ENCODE measurements around the gene ITGB1. TPM values are rescaled to one million over a fixed set of nuclear protein-coding genes. Genes with fewer than 3 reads are reported as not detected.

The ITGB1 gene
- total RNA-seq, 6 donors from 2014 or later, result 94.3 to 492 (median 340) TPM

DNA sequence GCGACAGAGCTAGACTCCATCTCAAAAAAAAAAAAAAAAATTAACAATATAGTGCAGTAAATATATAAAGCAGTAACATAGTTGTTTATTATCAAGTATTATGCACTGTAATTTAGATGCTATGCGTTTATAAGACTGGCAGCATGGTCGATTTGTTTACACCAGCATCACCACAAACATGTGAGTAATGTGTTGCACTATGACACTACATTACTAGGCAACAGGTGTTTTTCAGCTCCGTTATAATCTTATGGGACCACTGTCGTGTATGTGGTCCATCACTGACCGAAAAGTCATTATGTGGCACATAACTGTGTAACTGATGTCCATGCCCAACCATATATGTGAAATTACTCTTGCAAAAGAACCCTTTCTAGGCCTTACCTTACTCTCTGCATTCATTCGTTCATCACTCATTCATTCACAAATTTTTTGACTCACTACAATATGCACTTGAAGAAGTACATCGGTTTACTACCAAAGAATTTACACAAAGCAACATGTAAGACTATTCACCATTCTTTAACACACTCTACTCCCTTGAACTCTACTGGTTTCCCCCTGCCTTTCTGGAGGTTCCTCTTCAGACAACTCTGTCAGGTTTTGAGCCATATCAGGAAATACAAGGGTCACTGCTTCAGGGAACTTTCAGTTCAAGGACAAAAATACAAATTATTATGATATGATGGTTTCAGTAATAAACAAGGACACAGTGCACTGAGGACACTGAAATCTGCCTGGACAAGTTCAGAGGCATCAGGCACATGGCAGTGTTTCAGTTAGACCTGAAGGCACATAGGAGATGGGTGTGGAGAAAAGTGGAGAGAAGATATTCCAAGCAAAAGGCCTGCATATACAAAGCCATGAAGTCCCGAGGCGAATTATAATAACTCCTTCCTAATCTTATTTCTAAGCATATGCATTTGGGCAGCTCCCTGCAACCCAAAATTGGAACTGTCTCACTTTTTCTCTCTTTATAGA, 17.4 kb downstream of the ITGB1 start:
- WGBS, 2 donors, result 82 to 86% methylated on average over 10 of the region's 10 CpGs

DNA sequence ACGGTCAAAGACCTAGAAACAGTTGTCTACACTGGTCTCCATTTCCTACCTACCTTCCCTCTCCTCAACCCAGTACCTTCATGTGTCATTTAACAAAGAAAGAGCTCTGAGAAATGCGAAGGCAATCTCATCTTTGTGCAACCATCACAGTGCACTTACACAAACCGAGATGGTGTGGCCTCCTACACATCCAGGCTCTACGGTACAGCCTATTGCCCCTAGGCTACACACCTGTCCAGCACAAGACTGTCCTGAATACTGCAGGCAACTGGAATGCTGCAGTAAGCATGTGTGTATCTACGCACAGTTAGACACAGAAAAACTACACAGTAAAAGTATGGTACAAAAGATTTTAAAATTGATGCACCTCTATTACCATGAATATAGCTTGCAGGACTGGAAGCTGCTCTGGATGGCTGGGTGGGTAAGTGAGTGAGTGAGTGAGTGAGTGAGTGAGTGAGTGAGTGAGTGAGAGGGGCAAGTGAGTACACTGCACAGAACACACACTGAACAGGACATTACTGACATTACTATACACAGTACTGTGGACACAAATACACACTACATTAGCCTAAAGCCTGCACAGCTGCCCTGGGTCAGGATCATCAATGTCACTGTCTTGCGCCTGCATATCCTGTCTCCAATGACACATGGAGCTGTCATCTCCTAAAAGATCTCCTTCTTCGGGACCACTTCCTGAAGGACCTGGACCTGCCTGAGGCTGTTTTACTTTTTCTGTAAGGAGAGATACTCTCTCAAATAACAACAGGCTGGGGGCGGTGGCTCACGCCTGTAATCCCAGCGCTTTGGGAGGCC, 18.5 kb downstream of the ITGB1 start:
- TF ChIP-seq EP300 (IDR thresholded peaks at IDR 0.05), result no peak
- no peak for TF ChIP-seq POLR2AphosphoS5 (IDR thresholded peaks at IDR 0.05)
- TF ChIP-seq, protein P1, sequence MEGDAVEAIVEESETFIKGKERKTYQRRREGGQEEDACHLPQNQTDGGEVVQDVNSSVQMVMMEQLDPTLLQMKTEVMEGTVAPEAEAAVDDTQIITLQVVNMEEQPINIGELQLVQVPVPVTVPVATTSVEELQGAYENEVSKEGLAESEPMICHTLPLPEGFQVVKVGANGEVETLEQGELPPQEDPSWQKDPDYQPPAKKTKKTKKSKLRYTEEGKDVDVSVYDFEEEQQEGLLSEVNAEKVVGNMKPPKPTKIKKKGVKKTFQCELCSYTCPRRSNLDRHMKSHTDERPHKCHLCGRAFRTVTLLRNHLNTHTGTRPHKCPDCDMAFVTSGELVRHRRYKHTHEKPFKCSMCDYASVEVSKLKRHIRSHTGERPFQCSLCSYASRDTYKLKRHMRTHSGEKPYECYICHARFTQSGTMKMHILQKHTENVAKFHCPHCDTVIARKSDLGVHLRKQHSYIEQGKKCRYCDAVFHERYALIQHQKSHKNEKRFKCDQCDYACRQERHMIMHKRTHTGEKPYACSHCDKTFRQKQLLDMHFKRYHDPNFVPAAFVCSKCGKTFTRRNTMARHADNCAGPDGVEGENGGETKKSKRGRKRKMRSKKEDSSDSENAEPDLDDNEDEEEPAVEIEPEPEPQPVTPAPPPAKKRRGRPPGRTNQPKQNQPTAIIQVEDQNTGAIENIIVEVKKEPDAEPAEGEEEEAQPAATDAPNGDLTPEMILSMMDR (IDR thresholded peaks at IDR 0.05), result no peak
- TF ChIP-seq POLR2A (IDR thresholded peaks at IDR 0.05), result no peak
- peak in 1 of 2 donors; percentile 44 for ATAC-seq (ENCODE audit: low FRiP score in 2 of 2)
- H3K36me3 ChIP-seq, result peaks cover 0 to 15% (median 3%) of the 10 kb centered on the region in 4 donors
- no peak overlapping the region for H3K4me3 ChIP-seq
- no peaks in the 10 kb centered on the region for H3K27me3 ChIP-seq
- peak in 1 of 2 donors; percentile 8 for DNase-seq
- peak overlapping the region; percentile 2 to 84 (median 74) for H3K27ac ChIP-seq
- WGBS, 2 donors, result 82 to 86% methylated on average over 10 of the region's 10 CpGs
- H3K4me1 ChIP-seq, result peaks cover 59 to 68% (median 63%) of the 10 kb centered on the region in 4 donors
- H3K9me3 ChIP-seq, result no peaks in the 10 kb centered on the region

More for the DNA sequence above, 17.4 kb downstream of the ITGB1 start:
- Histone ChIP-seq H3K4me3 (no peak overlapping the region), H3K4me1 (peaks cover 61 to 74% (median 65%) of the 10 kb centered on the region in 4 donors), H3K36me3 (peaks cover 0 to 4% (median 0%) of the 10 kb centered on the region in 4 donors), H3K27ac (peak overlapping the region in 2 of 4 donors; percentile 4 to 35), H3K27me3 (no peaks in the 10 kb centered on the region), H3K9me3 (no peaks in the 10 kb centered on the region)
- DNase-seq (no peak), ATAC-seq (ENCODE audit: low FRiP score in 2 of 2) (no peak)
- no peak for TF ChIP-seq EP300 (IDR thresholded peaks at IDR 0.05)
- TF ChIP-seq, protein P1 (IDR thresholded peaks at IDR 0.05), result no peak
- TF ChIP-seq POLR2AphosphoS5 (IDR thresholded peaks at IDR 0.05), result no peak
- no peak for TF ChIP-seq POLR2A (IDR thresholded peaks at IDR 0.05)

DNA sequence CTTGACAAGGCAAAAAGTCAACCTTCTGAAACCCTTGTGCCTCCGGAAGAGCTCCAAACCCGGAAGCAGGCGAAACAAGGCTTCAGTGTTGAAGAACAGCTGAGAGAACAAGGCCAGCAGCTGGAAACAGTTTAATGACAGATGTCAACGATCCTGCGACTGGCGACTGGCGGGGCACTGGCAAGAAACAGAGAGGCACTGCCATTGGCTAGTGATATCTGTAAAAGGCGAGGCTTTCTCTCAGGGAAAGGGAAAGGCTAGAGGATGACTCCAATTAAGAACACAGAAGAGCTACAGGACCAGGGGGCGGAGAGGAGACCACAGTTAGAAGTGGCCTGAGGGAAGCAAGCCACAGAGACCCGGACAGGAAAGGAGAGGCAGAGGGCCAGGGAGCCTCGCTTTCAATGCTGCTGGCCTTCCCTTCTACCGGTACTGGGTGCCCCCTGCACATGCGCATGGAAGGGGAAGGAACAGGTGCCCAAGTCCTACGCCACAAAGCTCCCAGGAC, 19.4 kb downstream of the ITGB1 start:
- ATAC-seq (ENCODE audit: low FRiP score in 2 of 2), result peak; percentile 23 to 51

DNA sequence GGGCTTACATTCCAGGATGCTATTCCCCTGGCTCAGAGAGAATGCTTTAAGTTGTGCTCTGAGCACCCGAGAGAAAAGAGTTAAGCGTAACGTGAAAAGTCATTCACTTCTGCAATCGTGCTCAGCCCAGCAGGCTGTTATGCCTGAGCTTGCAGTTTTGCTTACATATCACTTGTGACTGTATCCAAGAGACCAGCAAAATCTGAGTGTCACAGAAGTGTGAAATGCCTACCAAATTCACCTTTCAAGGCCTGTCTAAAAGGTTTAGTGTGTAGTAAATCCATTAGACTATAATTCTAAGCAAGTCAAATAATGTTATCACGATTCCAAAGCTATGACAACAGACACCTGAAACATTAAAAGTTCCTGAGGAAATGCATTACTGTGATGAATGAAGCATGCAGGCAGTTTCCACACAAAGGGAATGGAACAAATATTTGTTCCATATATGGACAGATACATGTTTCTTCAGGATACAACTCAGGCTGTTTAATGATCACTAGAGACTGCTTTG, 20.1 kb downstream of the ITGB1 start:
- peaks cover 0 to 26% (median 5%) of the 10 kb centered on the region in 4 donors for H3K36me3 ChIP-seq
- DNase-seq (peak in 1 of 2 donors; percentile 44), ATAC-seq (ENCODE audit: low FRiP score in 2 of 2) (peak; percentile 49 to 75)
- H3K27me3 ChIP-seq, result no peaks in the 10 kb centered on the region
- TF ChIP-seq POLR2A (IDR thresholded peaks at IDR 0.05) (no peak), EP300 (IDR thresholded peaks at IDR 0.05) (no peak), POLR2AphosphoS5 (IDR thresholded peaks at IDR 0.05) (no peak)
- TF ChIP-seq, protein P1 (IDR thresholded peaks at IDR 0.05), result no peak
- H3K4me1 ChIP-seq, result peaks cover 44 to 53% (median 49%) of the 10 kb centered on the region in 4 donors
- H3K4me3 ChIP-seq, result no peak overlapping the region
- 13 to 20% methylated on average over 5 of the region's 5 CpGs for WGBS, 2 donors
- peak overlapping the region; percentile 71 to 84 (median 77) for H3K27ac ChIP-seq
- H3K9me3 ChIP-seq, result no peaks in the 10 kb centered on the region

More for the DNA sequence above, 19.4 kb downstream of the ITGB1 start:
- peak overlapping the region; percentile 71 to 84 (median 77) for H3K27ac ChIP-seq
- peaks cover 0 to 24% (median 5%) of the 10 kb centered on the region in 4 donors for H3K36me3 ChIP-seq
- H3K9me3 ChIP-seq, result no peaks in the 10 kb centered on the region
- DNase-seq, result peak in 1 of 2 donors; percentile 31
- H3K4me3 ChIP-seq, result peak overlapping the region in 1 of 4 donors; percentile 11
- WGBS, 2 donors, result 27 to 48% methylated on average over 13 to 14 of the region's 14 CpGs
- TF ChIP-seq, protein P1 (IDR thresholded peaks at IDR 0.05), result no peak
- peak; percentile 8 to 19 for TF ChIP-seq POLR2AphosphoS5 (IDR thresholded peaks at IDR 0.05)
- H3K4me1 ChIP-seq, result peaks cover 50 to 59% (median 54%) of the 10 kb centered on the region in 4 donors
- no peaks in the 10 kb centered on the region for H3K27me3 ChIP-seq
